ENCODE measurements around the gene CHD1.

CHD1 gene

DNA sequence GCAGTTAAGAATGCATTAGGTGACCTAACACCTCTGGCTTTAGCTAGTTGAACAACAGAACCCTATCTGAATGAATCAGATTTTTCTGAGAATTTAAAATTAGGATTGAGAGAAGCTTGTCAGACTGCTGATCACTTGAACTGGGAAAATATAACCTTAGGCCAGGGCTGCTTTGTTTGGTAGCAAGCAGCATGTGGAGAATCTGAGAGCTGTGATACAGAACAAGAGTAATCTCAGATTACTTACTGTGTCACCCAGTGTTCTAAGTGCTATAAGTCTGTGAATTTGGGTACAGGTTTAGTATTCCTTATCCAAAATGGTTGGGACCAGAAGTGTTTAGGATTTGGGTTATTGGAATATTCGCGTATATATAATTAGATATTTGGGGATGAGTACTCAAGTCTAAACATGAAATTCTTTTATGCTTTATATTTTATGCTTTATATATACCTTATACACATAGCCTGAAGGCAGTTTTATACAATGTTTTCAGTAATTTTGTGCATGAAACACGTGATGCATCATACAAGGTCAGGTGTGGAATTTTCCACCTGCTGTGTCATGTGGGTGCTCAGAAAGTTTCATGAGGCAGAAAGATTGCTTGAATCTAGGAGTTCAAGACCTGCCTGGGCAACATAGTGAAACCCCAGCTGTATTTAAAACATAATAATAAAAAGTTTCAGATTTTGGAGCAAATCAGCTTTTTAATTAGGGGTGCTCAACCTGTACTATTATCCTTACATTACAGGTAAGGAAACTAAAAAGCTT, 8.3 kb upstream of the CHD1 start:
- no CpG with 5 or more reads among the region's 3 CpGs for WGBS, 2 donors (ENCODE audit: extremely low coverage in 2 of 2, insufficient read length in 2 of 2, insufficient replicate concordance in 1 of 2)
- H3K9ac ChIP-seq (ENCODE audit: low read depth, low read length, poor library complexity) = no peak overlapping the region
- no peak overlapping the region for H4K91ac ChIP-seq (ENCODE audit: low read depth, low read length, poor library complexity)
- H3K4ac ChIP-seq (ENCODE audit: low read length) = no peak overlapping the region
- H3K4me1 ChIP-seq (ENCODE audit: control insufficient read depth in 2 of 2, insufficient read depth in 1 of 2, low read depth in 1 of 2, low read length in 2 of 2) = peaks cover 12 to 58% of the 10 kb centered on the region in 2 donors
- H3K14ac ChIP-seq (ENCODE audit: low read length) = no peak overlapping the region
- no peak overlapping the region for H3K4me3 ChIP-seq (ENCODE audit: low read length in 2 of 2)
- H2BK120ac ChIP-seq (ENCODE audit: low read depth, low read length) = no peak overlapping the region
- H3K27ac ChIP-seq (replicated peaks; ENCODE audit: low read length) = no peak overlapping the region
- no peak overlapping the region for H2BK12ac ChIP-seq (ENCODE audit: low read length)
- no peak overlapping the region for H2BK5ac ChIP-seq (ENCODE audit: low read length)
- no peak overlapping the region for H2AK5ac ChIP-seq (ENCODE audit: low read depth, low read length)
- no peak overlapping the region for H2BK15ac ChIP-seq (ENCODE audit: low read length)
- DNase-seq (ENCODE audit: low spot score) = no peak
- no peaks in the 10 kb centered on the region for H3K36me3 ChIP-seq (replicated peaks in 1 of 2; ENCODE audit: control insufficient read depth in 2 of 2, insufficient read depth in 2 of 2, low read length in 2 of 2)
- no peaks in the 10 kb centered on the region for H3K27me3 ChIP-seq (ENCODE audit: control insufficient read depth in 3 of 3, insufficient read depth in 3 of 3, low read depth in 1 of 3, low read length in 3 of 3)
- no peaks in the 10 kb centered on the region for H3K79me1 ChIP-seq (ENCODE audit: low read depth, low read length)
- no peak overlapping the region for H3K23ac ChIP-seq (ENCODE audit: low read depth, low read length, poor library complexity)
- H4K8ac ChIP-seq (ENCODE audit: low read depth, low read length) = no peak overlapping the region
- no peak overlapping the region for H3K18ac ChIP-seq (ENCODE audit: low read length)
- H3K9me3 ChIP-seq (replicated peaks in 1 of 2; ENCODE audit: control insufficient read depth in 2 of 2, insufficient read depth in 1 of 2, low read depth in 1 of 2, low read length in 2 of 2) = no peaks in the 10 kb centered on the region
- H3K4me2 ChIP-seq (ENCODE audit: insufficient read depth, low read length, poor library complexity, severe bottlenecking) = no peak overlapping the region
- no peak overlapping the region for H2AFZ ChIP-seq (ENCODE audit: low read length)

DNA sequence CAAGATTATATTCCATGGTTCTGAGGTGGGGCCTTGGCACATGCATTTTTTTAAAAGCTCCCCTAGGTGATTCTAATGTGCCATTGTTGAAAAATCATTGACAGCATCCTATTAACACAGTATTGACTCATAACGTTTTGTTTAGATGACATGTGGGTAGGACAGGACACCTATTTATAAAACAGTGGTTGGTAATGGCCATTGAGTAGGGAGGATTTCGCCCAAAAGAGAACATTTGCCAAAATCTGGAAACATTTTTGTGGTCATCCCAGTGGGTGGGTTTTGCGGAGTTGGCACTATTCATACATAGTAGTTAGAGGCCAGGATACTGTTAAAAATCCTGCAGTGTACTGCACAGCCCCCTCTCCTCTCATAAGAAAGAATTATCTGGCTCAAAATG, 6.4 kb upstream of the CHD1 start:
- Histone ChIP-seq H3K4me2 (ENCODE audit: insufficient read depth, low read length, poor library complexity, severe bottlenecking) (no peak overlapping the region), H3K18ac (ENCODE audit: low read length) (no peak overlapping the region), H2AK5ac (ENCODE audit: low read depth, low read length) (no peak overlapping the region), H3K14ac (ENCODE audit: low read length) (no peak overlapping the region), H2BK5ac (ENCODE audit: low read length) (no peak overlapping the region), H2AFZ (ENCODE audit: low read length) (no peak overlapping the region), H4K8ac (ENCODE audit: low read depth, low read length) (no peak overlapping the region), H3K4me3 (ENCODE audit: low read length in 2 of 2) (no peak overlapping the region), H2BK12ac (ENCODE audit: low read length) (no peak overlapping the region), H3K23ac (ENCODE audit: low read depth, low read length, poor library complexity) (no peak overlapping the region), H3K4me1 (ENCODE audit: control insufficient read depth in 2 of 2, insufficient read depth in 1 of 2, low read depth in 1 of 2, low read length in 2 of 2) (peaks cover 9 to 49% of the 10 kb centered on the region in 2 donors), H4K91ac (ENCODE audit: low read depth, low read length, poor library complexity) (no peak overlapping the region), H2BK15ac (ENCODE audit: low read length) (no peak overlapping the region), H2BK120ac (ENCODE audit: low read depth, low read length) (no peak overlapping the region), H3K79me1 (ENCODE audit: low read depth, low read length) (no peaks in the 10 kb centered on the region), H3K27me3 (ENCODE audit: control insufficient read depth in 3 of 3, insufficient read depth in 3 of 3, low read depth in 1 of 3, low read length in 3 of 3) (no peaks in the 10 kb centered on the region), H3K9me3 (replicated peaks in 1 of 2; ENCODE audit: control insufficient read depth in 2 of 2, insufficient read depth in 1 of 2, low read depth in 1 of 2, low read length in 2 of 2) (no peaks in the 10 kb centered on the region), H3K4ac (ENCODE audit: low read length) (no peak overlapping the region), H3K27ac (replicated peaks; ENCODE audit: low read length) (no peak overlapping the region), H3K36me3 (replicated peaks in 1 of 2; ENCODE audit: control insufficient read depth in 2 of 2, insufficient read depth in 2 of 2, low read length in 2 of 2) (peaks cover 0 to 17% of the 10 kb centered on the region in 2 donors), H3K9ac (ENCODE audit: low read depth, low read length, poor library complexity) (no peak overlapping the region)
- no peak for DNase-seq (ENCODE audit: low spot score)
- no CpG with 5 or more reads among the region's 3 CpGs for WGBS, 2 donors (ENCODE audit: extremely low coverage in 2 of 2, insufficient read length in 2 of 2, insufficient replicate concordance in 1 of 2)

DNA sequence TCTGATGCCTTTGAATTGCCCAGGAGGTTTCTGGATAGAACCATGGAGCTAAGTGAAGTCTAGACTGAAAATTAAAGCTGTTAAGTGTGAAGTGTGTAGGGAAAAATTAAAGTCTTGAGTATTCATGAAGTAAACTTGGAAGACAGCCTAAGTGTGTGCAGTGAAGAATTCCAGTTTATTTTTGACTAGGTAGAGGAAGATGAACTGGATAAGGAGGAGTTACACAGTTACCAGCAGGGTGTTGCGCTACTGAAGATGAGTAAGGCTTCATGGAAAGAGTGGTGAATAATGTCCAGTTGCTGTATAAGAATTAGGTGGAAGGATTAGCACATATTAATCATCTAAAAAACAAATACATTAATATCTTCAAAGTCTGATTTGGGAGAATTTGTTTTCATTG, 5.7 kb upstream of the CHD1 start:
- Histone ChIP-seq H2AFZ (ENCODE audit: low read length) (no peak overlapping the region), H3K9me3 (replicated peaks in 1 of 2; ENCODE audit: control insufficient read depth in 2 of 2, insufficient read depth in 1 of 2, low read depth in 1 of 2, low read length in 2 of 2) (no peaks in the 10 kb centered on the region), H2BK12ac (ENCODE audit: low read length) (no peak overlapping the region), H2BK15ac (ENCODE audit: low read length) (no peak overlapping the region), H3K23ac (ENCODE audit: low read depth, low read length, poor library complexity) (no peak overlapping the region), H3K9ac (ENCODE audit: low read depth, low read length, poor library complexity) (no peak overlapping the region), H2BK120ac (ENCODE audit: low read depth, low read length) (no peak overlapping the region), H4K8ac (ENCODE audit: low read depth, low read length) (no peak overlapping the region), H2BK5ac (ENCODE audit: low read length) (no peak overlapping the region), H3K18ac (ENCODE audit: low read length) (no peak overlapping the region), H2AK5ac (ENCODE audit: low read depth, low read length) (no peak overlapping the region), H3K14ac (ENCODE audit: low read length) (no peak overlapping the region), H3K79me1 (ENCODE audit: low read depth, low read length) (no peaks in the 10 kb centered on the region), H3K27ac (replicated peaks; ENCODE audit: low read length) (no peak overlapping the region), H3K36me3 (replicated peaks in 1 of 2; ENCODE audit: control insufficient read depth in 2 of 2, insufficient read depth in 2 of 2, low read length in 2 of 2) (peaks cover 0 to 17% of the 10 kb centered on the region in 2 donors), H4K91ac (ENCODE audit: low read depth, low read length, poor library complexity) (no peak overlapping the region), H3K4ac (ENCODE audit: low read length) (no peak overlapping the region), H3K4me2 (ENCODE audit: insufficient read depth, low read length, poor library complexity, severe bottlenecking) (no peak overlapping the region), H3K27me3 (ENCODE audit: control insufficient read depth in 3 of 3, insufficient read depth in 3 of 3, low read depth in 1 of 3, low read length in 3 of 3) (no peaks in the 10 kb centered on the region), H3K4me3 (ENCODE audit: low read length in 2 of 2) (no peak overlapping the region), H3K4me1 (ENCODE audit: control insufficient read depth in 2 of 2, insufficient read depth in 1 of 2, low read depth in 1 of 2, low read length in 2 of 2) (peaks cover 8 to 45% of the 10 kb centered on the region in 2 donors)
- no CpG with 5 or more reads among the region's 1 CpG for WGBS, 2 donors (ENCODE audit: extremely low coverage in 2 of 2, insufficient read length in 2 of 2, insufficient replicate concordance in 1 of 2)
- no peak for DNase-seq (ENCODE audit: low spot score)

GRCh38 chr5:98933445-98934072, 4.8 kb upstream of the CHD1 start:
- Histone ChIP-seq H3K27ac (replicated peaks; ENCODE audit: low read length) (no peak overlapping the region), H3K14ac (ENCODE audit: low read length) (no peak overlapping the region), H2AFZ (ENCODE audit: low read length) (no peak overlapping the region), H2BK5ac (ENCODE audit: low read length) (no peak overlapping the region), H3K4me3 (ENCODE audit: low read length in 2 of 2) (no peak overlapping the region), H2BK15ac (ENCODE audit: low read length) (no peak overlapping the region), H3K9me3 (replicated peaks in 1 of 2; ENCODE audit: control insufficient read depth in 2 of 2, insufficient read depth in 1 of 2, low read depth in 1 of 2, low read length in 2 of 2) (no peaks in the 10 kb centered on the region), H3K4me1 (ENCODE audit: control insufficient read depth in 2 of 2, insufficient read depth in 1 of 2, low read depth in 1 of 2, low read length in 2 of 2) (peaks cover 4 to 37% of the 10 kb centered on the region in 2 donors), H3K36me3 (replicated peaks in 1 of 2; ENCODE audit: control insufficient read depth in 2 of 2, insufficient read depth in 2 of 2, low read length in 2 of 2) (peaks cover 0 to 17% of the 10 kb centered on the region in 2 donors), H3K23ac (ENCODE audit: low read depth, low read length, poor library complexity) (no peak overlapping the region), H3K4ac (ENCODE audit: low read length) (no peak overlapping the region), H3K18ac (ENCODE audit: low read length) (no peak overlapping the region), H3K27me3 (ENCODE audit: control insufficient read depth in 3 of 3, insufficient read depth in 3 of 3, low read depth in 1 of 3, low read length in 3 of 3) (no peaks in the 10 kb centered on the region), H4K91ac (ENCODE audit: low read depth, low read length, poor library complexity) (no peak overlapping the region), H2BK12ac (ENCODE audit: low read length) (no peak overlapping the region), H4K8ac (ENCODE audit: low read depth, low read length) (no peak overlapping the region), H2BK120ac (ENCODE audit: low read depth, low read length) (no peak overlapping the region), H2AK5ac (ENCODE audit: low read depth, low read length) (no peak overlapping the region), H3K9ac (ENCODE audit: low read depth, low read length, poor library complexity) (no peak overlapping the region), H3K4me2 (ENCODE audit: insufficient read depth, low read length, poor library complexity, severe bottlenecking) (no peak overlapping the region), H3K79me1 (ENCODE audit: low read depth, low read length) (no peaks in the 10 kb centered on the region)
- no peak for DNase-seq (ENCODE audit: low spot score)
- WGBS, 2 donors (ENCODE audit: extremely low coverage in 2 of 2, insufficient read length in 2 of 2, insufficient replicate concordance in 1 of 2) = no CpG with 5 or more reads among the region's 5 CpGs
